IMR-90 (cell line): Measurements from ENCODE around the gene C6orf141. TPM values are rescaled to one million over a fixed set of nuclear protein-coding genes. Genes with fewer than 3 reads are reported as not detected.

Experiments
- ATAC-seq: fragments of 200-7000 bp; cut with Tn5 transposase; 2 replicates; pipeline ENCODE4 v1.9.1; 2020; ENCODE audit warnings: low read depth, mild to moderate bottlenecking, moderate library complexity
- BruUV-seq: library from RNA; stranded (reverse); fragments of 400-500 nt; replicated peaks from 2 replicates; lab custom pipeline; 2021; lab: Mats Ljungman, UMichigan
- CTCF ChIA-PET: fragments of 300-600 bp; formaldehyde crosslinking; extraction: SDS; loops from one replicate; lab custom pipeline; 2021; ENCODE audit warnings: antibody characterized with exemption; lab: Yijun Ruan, JAX
- POLR2A ChIA-PET: fragments of 300-600 bp; sonication (Branson Sonifier 250); formaldehyde crosslinking; loops from one replicate; lab custom pipeline; 2022; ENCODE audit warnings: antibody characterized with exemption; ENCODE audit not compliant: unreplicated experiment; lab: Charles Lee
- DNase-seq: peaks from one replicate; pipeline ENCODE4 v3.0.0; 2013
- H2AFZ ChIP-seq: replicated peaks from 2 replicates; pipeline ENCODE3; 2013; ENCODE audit warnings: low read length, mild to moderate bottlenecking; ENCODE audit not compliant: poor library complexity
- H2AK5ac ChIP-seq: 2 replicates; pipeline ENCODE4 v1.6.1; 2013; ENCODE audit warnings: low read depth, low read length, inconsistent platforms
- H2AK9ac ChIP-seq: replicated peaks from 2 replicates; pipeline ENCODE3; 2013; ENCODE audit warnings: mild to moderate bottlenecking, low read depth, low read length, moderate library complexity; ENCODE audit not compliant: poor library complexity
- H2BK120ac ChIP-seq: 2 replicates; pipeline ENCODE4 v1.6.1; 2013; ENCODE audit warnings: low read depth, low read length, inconsistent platforms
- H2BK15ac ChIP-seq: 3 replicates; pipeline ENCODE4 v1.6.1; 2013; ENCODE audit warnings: low read depth, low read length, inconsistent platforms
- H2BK20ac ChIP-seq: 2 replicates; pipeline ENCODE4 v1.6.1; 2013; ENCODE audit warnings: low read depth, mild to moderate bottlenecking, inconsistent platforms, low read length, moderate library complexity
- H2BK5ac ChIP-seq: 2 replicates; pipeline ENCODE4 v1.6.1; 2013; ENCODE audit warnings: mild to moderate bottlenecking, low read depth, low read length, inconsistent platforms; ENCODE audit not compliant: poor library complexity, severe bottlenecking
- H3K14ac ChIP-seq: replicated peaks from 2 replicates; pipeline ENCODE4 v1.6.1; 2013; ENCODE audit warnings: low read depth, low read length, inconsistent platforms
- H3K18ac ChIP-seq: 2 replicates; pipeline ENCODE4 v1.6.1; 2013; ENCODE audit warnings: low read depth, low read length, control low read depth
- H3K23ac ChIP-seq: 2 replicates; pipeline ENCODE4 v1.6.1; 2013; ENCODE audit warnings: low read depth, low read length, inconsistent platforms
- H3K27ac ChIP-seq: 2 replicates; pipeline ENCODE4 v1.5.1; 2013; ENCODE audit warnings: mild to moderate bottlenecking, control low read depth, low read length; ENCODE audit not compliant: insufficient read depth
- H3K27me3 ChIP-seq: 2 replicates; pipeline ENCODE4 v1.6.1; 2013; ENCODE audit warnings: low read length; ENCODE audit not compliant: control insufficient read depth, insufficient read depth
- H3K36me3 ChIP-seq: 2 replicates; pipeline ENCODE4 v1.6.1; 2013; ENCODE audit warnings: low read length, mixed read lengths; ENCODE audit not compliant: control insufficient read depth, insufficient read depth
- H3K4ac ChIP-seq: 2 replicates; pipeline ENCODE4 v1.6.1; 2013; ENCODE audit warnings: low read depth, low read length, inconsistent platforms
- H3K4me1 ChIP-seq: 2 replicates; pipeline ENCODE4 v1.6.1; 2013; ENCODE audit warnings: low read length, mixed read lengths; ENCODE audit not compliant: control insufficient read depth, insufficient read depth
- H3K4me2 ChIP-seq: 2 replicates; pipeline ENCODE4 v1.6.1; 2013; ENCODE audit warnings: low read depth, mild to moderate bottlenecking, control low read depth, low read length, moderate library complexity
- H3K4me3 ChIP-seq: 2 replicates; pipeline ENCODE4 v1.5.1; 2013; ENCODE audit warnings: low read depth, mild to moderate bottlenecking, control low read depth, low read length, moderate library complexity; ENCODE audit not compliant: insufficient read depth
- H3K56ac ChIP-seq: 2 replicates; pipeline ENCODE4 v1.6.1; 2013; ENCODE audit warnings: low read length, inconsistent platforms; ENCODE audit not compliant: insufficient read depth; ENCODE audit errors: extremely low read depth
- H3K79me1 ChIP-seq, 2 experiments: 2 replicates each; pipeline ENCODE4 v1.6.1; 2013; ENCODE audit warnings: low read length in 2 of 2, inconsistent platforms in 1 of 2, low read depth in 1 of 2
- H3K9ac ChIP-seq: 2 replicates; pipeline ENCODE4 v1.6.1; 2013; ENCODE audit warnings: low read depth, low read length, control low read depth
- H3K9me1 ChIP-seq: 2 replicates; pipeline ENCODE4 v1.6.1; 2013; ENCODE audit warnings: low read length, inconsistent platforms; ENCODE audit not compliant: insufficient read depth
- H3K9me3 ChIP-seq: 2 replicates; pipeline ENCODE4 v1.6.1; 2013; ENCODE audit warnings: low read length; ENCODE audit not compliant: control insufficient read depth, insufficient read depth
- H4K20me1 ChIP-seq: 2 replicates; pipeline ENCODE4 v1.6.1; 2013; ENCODE audit warnings: low read length, inconsistent platforms; ENCODE audit not compliant: insufficient read depth
- H4K5ac ChIP-seq: 2 replicates; pipeline ENCODE4 v1.6.1; 2013; ENCODE audit warnings: mild to moderate bottlenecking, low read depth, low read length, control low read depth
- H4K8ac ChIP-seq, 2 experiments: 2 replicates each; pipeline ENCODE4 v1.6.1; 2013; ENCODE audit warnings: low read depth in 2 of 2, low read length in 2 of 2, control low read depth in 1 of 2, inconsistent platforms in 1 of 2
- H4K91ac ChIP-seq: 2 replicates; pipeline ENCODE4 v1.6.1; 2013; ENCODE audit warnings: low read depth, low read length, inconsistent platforms; ENCODE audit not compliant: insufficient read depth
- CEBPB ChIP-seq: IDR thresholded peaks from 2 replicates; pipeline ENCODE4 v1.6.1; 2012; ENCODE audit warnings: low read depth, low read length, improper control_type of control experiment
- RFX5 ChIP-seq: IDR thresholded peaks from 2 replicates; pipeline ENCODE4 v1.8.0; 2012; ENCODE audit warnings: low read depth, mild to moderate bottlenecking, low read length, moderate library complexity
- WGBS, 2 experiments: methylation state at CpG; one replicate each; pipeline versions ENCODE4 v1.1.5 to v1.1.7; 2013; ENCODE audit warnings: missing lambda C conversion rate in 2 of 2; ENCODE audit not compliant: insufficient read length in 1 of 2; ENCODE audit errors: extremely low coverage in 2 of 2; 5-methylcytosine and 5-hydroxymethylcytosine counted together
- dilution Hi-C: fragments of 300-500 bp; cut with HindIII; formaldehyde crosslinking; loops from one replicate; pipeline ENCODE4 v1.14.3; 2018; ENCODE audit warnings: low sequenced_read_pairs; ENCODE audit not compliant: unreplicated experiment
- in situ Hi-C: fragments of 300-500 bp; cut with MboI; formaldehyde crosslinking; loops from 3 replicates; pipeline ENCODE4 v1.14.3; 2019; ENCODE audit warnings: low sequenced_read_pairs, inconsistent platforms, mixed read lengths
- intact Hi-C: fragments of 100-400 bp; cut with micrococcal nuclease; formaldehyde crosslinking; loops from 2 replicates; pipeline ENCODE4 v1.10.0; 2022
- polyA plus RNA-seq, 3 experiments: library from polyadenylated mRNA; depleted of rRNA; stranded (reverse); fragments of >200 nt; gene quantifications; 2 replicates each; pipeline ENCODE4 v1.2.3, GENCODE V29; 2012; ENCODE audit warnings: low replicate concordance in 1 of 3
- total RNA-seq: library from RNA; depleted of rRNA; stranded (reverse); fragments of >200 nt; gene quantifications from 2 replicates; pipeline ENCODE4 v1.2.3, GENCODE V29; 2012

The C6orf141 gene
- total and polyA plus RNA-seq, 2 of the 4 experiments (the other 2 are of a cell fraction), result not detected

GRCh38 chr6:49539102-49539501 lies 11.4 kb upstream of the C6orf141 start:
- Histone ChIP-seq H2AFZ (no peak overlapping the region), H3K36me3 (no peaks in the 10 kb centered on the region), H3K4me3 (no peak overlapping the region), H4K8ac (no peak overlapping the region), H4K5ac (no peak overlapping the region), H2BK5ac (no peak overlapping the region), H3K79me1 (no peaks in the 10 kb centered on the region), H3K4me2 (no peak overlapping the region), H3K56ac (no peak overlapping the region), H3K4me1 (no peaks in the 10 kb centered on the region), H3K4ac (no peak overlapping the region), H3K27me3 (no peaks in the 10 kb centered on the region), H2BK20ac (no peak overlapping the region), H3K9ac (no peak overlapping the region), H4K91ac (no peak overlapping the region), H4K20me1 (no peaks in the 10 kb centered on the region), H3K23ac (no peak overlapping the region), H2AK9ac (no peak overlapping the region), H3K27ac (no peak overlapping the region), H3K9me1 (no peaks in the 10 kb centered on the region), H3K9me3 (no peaks in the 10 kb centered on the region), H3K14ac (no peak overlapping the region), H2AK5ac (no peak overlapping the region), H2BK120ac (no peak overlapping the region), H3K18ac (no peak overlapping the region), H2BK15ac (no peak overlapping the region)
- ATAC-seq (no peak), DNase-seq (no peak)
- in situ Hi-C loops, result loop anchor here (25.0 kb wide), 1 partner anchor 298 kb away; no protein-coding TSS in a partner anchor
- no TSS peak for BruUV-seq
- ChIA-PET CTCF (no interaction called here), POLR2A (no interaction called here)
- dilution Hi-C loops, result no loop called here
- peak; percentile 88 for TF ChIP-seq CEBPB
- no peak for TF ChIP-seq RFX5
- intact Hi-C loops, result no loop called here
- WGBS, 2 experiments, result no CpG with 5 or more reads among the region's 3 CpGs
